ENCODE results near the gene DNAH11.

The DNAH11 gene

GRCh38 chr7:21585070-21585724 lies 42.4 kb downstream of the DNAH11 start:
- no peak for DNase-seq (ENCODE audit: extremely low read depth, low read depth)
- TF ChIP-seq CTCF (IDR thresholded peaks at IDR 0.05; ENCODE audit: low read depth, low read length), result no peak

DNA sequence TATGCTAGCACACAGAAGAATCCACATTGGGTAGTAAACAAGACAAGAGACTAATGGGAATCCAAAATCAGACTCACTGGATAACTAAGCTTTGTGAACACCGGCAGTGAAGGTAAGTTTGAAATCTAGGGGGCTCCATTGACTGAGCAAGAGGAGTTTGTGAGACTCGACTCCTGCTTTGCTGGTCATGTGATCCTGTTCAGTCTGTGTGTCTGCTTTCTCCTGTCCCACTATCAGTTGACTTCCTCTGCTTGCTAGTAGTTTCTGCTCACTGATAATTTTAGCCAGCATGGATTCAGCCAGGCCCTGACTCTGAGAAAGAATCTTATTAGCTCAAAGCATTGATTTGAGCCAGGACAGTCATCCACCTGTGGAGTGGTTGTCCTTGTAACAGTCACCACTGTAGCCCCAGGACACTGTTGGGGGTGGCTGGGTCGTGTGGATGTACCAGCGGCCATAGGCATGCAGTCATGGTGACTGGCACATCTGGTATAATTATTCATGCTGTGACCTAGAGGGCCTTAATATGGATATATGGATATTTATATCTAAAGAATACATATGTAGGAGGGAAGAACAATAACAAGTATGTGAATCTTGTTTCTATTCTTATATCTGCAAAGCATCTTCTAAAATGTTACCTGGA lies 44.4 kb downstream of the DNAH11 start:
- no peak for TF ChIP-seq CTCF (IDR thresholded peaks at IDR 0.05; ENCODE audit: low read depth, low read length)
- no peak for DNase-seq (ENCODE audit: extremely low read depth, low read depth)

- DNase-seq (ENCODE audit: extremely low read depth, low read depth), result no peak
- TF ChIP-seq CTCF (IDR thresholded peaks at IDR 0.05; ENCODE audit: low read depth, low read length), result no peak
These were observed 54.0 kb downstream of the DNAH11 start for GRCh38 chr7:21596801-21597200.

GRCh38 chr7:21603462-21603861 lies 60.6 kb downstream of the DNAH11 start:
- DNase-seq (ENCODE audit: extremely low read depth, low read depth), result no peak
- no peak for TF ChIP-seq CTCF (IDR thresholded peaks at IDR 0.05; ENCODE audit: low read depth, low read length)

DNA sequence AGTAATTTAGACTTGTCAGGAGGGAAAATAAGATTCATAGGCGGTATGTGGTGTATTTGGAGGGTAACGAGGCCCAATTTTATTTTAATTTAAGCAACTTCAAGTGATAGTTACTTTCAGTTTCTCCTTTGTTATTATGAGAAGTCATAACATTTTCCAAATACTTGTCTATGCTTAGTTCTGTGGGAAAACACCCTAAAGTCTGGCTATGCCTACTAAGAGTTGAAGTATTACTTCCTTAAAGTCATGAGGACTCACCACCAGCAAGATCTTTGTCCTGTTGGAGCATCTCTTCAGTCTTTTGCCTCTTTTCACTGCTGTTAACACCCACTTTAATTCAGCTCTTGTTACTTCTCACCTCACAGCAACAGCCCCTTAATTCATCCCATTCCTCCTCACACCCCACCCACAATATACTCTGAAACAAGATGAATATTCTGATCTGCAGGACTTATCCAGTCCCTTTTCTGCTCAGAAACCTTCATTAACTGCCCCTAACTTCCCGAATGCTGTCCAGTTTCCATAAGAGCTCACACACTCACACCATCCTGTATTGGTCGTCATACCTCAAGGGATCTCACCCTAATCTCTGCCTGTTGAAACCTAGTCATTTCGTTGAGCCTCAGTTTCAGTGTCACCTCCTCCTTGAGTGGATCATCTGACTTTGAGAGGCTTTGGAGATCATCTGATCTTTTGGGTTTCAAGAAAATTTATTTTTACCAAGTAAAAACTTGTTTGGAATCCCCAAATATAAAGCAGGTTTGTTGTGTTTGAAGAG lies 61.3 kb downstream of the DNAH11 start:
- DNase-seq (ENCODE audit: extremely low read depth, low read depth), result no peak
- TF ChIP-seq CTCF (IDR thresholded peaks at IDR 0.05; ENCODE audit: low read depth, low read length), result no peak

DNA sequence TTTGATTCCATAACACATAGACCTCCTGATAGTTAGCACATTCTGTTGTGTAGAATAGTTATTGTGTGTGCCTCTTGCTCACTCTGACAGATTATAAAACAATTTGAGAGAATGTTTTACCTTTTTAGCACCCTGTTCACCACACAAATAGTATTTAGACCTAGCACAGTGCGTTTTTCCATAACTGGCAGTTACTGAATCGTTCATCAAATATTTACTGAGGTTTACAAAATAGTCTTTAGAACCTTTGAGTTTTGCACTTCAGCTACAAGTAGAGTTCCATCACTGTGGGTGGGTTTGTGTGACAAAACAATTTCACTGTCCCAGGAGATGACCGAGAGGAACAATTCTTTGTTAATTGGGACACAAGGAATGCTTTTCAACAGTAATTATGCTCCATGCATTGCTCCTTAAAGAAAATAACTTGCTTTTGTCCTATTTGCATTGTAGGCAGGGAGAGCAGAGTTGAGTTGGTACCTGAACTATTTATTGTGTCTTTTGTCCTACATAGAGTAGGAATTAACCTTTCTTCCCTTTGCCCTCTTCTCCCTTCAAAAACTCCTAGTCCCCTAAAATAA lies 62.3 kb downstream of the DNAH11 start:
- no peak for TF ChIP-seq CTCF (IDR thresholded peaks at IDR 0.05; ENCODE audit: low read depth, low read length)
- no peak for DNase-seq (ENCODE audit: extremely low read depth, low read depth)

- TF ChIP-seq CTCF (IDR thresholded peaks at IDR 0.05; ENCODE audit: low read depth, low read length), result no peak
These were observed 65.6 kb downstream of the DNAH11 start for GRCh38 chr7:21608465-21608864.

More at GRCh38 chr7:21608465-21608864, 65.6 kb downstream of the DNAH11 start:
- DNase-seq (ENCODE audit: extremely low read depth, low read depth), result no peak
